HG02588 (cell line): ENCODE results near the gene XRCC3.

Source experiments
- ATAC-seq: cut with Tn5 transposase; IDR thresholded peaks from one replicate; pipeline ENCODE4 v1.9.1; 2021; ENCODE audit warnings: mild to moderate bottlenecking, moderate library complexity; ENCODE audit not compliant: unreplicated experiment

The XRCC3 gene

DNA sequence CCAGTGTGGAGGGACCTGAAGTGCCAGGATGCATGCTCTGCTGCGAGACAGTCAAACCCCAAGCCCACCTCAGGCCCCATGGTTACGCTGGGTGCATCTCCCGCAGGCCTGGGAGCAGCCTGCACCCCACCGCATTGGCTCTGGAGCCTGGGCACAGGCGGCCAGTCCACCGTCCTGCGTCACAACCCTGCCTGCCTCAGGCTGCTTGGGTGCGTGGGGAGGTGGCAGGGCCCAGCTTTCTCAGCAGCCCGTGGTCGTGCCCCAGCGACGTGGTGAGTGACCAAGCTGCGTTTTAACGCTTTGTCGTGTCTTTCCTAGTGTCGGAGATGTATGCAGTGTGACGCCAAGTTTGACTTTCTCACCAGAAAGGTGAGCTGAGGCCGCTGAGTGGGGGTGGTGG lies 11.2 kb upstream of the XRCC3 start:
- ATAC-seq = no peak

DNA sequence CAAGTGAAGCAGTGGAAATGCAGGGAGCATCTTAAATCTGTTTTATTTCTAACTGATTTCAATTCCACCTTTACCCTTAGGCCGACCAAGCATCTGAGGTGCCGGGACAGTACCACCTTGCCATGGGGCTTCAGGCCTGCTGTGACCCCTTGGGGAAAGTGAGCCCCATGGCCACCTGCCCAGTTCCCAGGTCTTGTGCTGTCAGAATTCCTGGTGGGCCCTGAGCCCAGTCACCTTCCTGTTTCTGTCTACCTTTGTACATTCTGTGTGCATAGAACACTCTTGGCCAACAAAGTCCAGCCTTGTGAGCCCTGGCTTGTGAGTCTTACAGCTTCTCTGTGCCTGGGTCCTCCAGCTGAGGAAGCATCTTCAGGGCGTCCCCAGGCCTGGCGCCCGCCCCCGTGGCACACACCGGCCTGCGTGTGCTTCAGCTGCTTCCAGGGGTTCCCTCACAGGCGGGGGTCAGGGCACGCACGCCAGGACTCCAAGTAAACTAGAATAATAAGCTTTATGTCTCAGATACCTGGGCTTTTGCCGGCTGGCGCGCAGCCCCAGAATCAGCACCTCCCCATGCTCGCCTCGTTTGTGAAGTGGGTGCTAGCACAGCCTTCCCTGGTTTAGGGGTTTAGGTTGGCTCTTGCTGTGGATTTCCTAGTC lies 10.6 kb upstream of the XRCC3 start:
- no peak for ATAC-seq

DNA sequence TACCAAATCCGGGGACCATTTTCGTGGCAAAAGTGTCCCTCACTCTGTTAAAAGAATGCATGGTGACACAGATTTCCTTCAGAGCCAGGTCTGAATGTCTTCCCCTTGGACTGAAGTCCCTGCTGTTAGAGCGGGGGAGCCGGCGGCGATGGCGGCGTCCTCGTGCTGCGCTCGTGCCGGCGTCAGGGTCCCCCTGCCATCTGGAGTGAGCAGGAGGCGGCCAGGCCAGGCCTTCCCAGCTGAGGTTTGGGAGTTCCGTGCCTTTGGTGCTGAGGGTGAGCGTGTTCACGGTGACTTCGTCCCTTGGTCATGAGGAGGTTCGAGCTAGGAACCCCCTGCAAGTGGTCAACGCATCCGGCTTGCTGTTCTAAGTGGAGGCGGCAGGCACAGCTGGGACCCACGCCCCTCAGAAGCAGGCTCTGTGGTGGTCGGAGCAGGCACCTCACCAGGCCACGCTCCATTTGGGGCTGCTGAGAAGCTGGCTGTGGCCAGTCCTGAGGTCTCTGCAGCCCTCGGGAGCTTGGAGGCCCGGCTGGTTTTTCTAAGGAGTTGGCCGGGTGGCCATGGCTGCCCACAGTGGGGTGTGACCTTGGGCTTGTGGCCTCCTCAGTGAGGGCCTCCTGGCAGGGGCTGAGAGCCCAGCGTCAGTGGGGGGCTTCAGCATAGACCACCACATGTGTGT lies 9.9 kb upstream of the XRCC3 start:
- no peak for ATAC-seq

DNA sequence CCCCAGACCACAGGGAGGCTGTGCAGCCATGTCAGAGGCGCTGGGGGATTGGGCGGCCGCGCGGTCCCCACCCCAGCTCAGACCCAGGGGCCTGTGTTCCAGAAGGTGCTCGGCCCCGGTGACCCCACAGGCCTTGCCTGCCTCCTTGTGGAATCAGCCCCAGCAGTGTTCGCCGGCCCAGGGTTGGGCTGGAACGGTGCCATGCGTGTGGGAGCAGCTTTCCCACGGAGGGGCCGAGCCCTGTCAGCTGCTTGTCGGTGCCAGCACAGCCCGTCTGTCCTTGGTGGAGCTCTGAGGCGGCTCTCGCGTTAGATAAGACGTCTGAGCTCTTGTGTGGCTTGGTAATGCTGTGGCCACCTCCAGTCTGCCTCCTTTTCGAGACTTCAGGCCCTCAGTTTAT lies 8.9 kb upstream of the XRCC3 start:
- no peak for ATAC-seq

DNA sequence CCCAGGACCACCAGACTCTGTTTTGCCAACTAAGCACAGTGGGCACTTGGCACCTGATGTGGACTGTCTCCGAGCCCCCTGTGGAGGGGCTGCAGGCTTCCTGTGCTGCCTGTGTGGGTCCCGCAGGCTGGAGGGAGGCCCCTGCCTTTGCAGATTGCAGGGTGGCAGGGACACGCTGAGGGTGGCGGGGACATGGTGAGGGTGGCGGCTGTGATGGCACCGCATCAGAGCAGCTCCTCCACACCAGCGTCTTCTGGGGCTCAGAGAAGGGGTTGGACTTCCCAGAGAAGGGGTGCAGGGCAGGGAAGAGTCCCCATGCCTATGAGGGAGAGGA lies 8.5 kb upstream of the XRCC3 start:
- no peak for ATAC-seq

DNA sequence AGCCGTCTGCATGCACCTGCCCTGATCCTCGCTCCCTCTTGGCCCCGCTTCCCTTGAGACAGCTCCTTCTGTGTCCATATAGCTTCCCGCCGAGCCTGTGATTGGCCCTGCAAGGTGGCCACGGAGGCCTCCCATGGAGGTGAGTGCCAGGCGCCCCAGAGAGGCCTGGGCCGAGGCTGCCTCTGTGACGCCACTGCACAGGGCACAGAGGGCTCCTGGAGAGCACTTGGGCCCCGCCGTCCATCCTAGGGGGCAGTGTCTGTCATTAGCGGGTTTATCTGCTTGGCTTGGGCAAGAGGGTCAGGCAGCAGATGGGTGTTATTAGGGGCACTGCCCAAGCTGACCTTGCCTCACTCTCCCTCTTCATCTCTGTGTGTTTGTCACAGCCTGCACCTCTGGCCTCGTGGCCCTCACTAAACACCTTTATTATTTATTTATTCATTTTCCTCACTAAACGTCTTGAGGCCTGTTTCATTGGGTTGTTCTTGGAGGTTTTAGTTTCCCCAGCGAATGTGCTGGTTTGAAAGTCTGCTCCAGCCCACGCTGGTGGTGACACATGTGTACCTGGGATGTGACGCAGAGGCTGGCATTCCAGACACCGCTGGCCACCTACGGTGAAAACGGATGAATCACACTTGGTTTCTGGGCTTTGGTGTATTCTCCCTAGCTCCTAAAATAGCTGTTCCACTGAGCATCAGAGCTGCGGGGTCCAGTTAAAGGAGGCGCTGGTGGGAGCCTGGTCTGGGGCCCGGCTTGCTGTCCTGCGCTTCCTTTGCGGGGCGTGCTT lies 6.3 kb upstream of the XRCC3 start:
- no peak for ATAC-seq

DNA sequence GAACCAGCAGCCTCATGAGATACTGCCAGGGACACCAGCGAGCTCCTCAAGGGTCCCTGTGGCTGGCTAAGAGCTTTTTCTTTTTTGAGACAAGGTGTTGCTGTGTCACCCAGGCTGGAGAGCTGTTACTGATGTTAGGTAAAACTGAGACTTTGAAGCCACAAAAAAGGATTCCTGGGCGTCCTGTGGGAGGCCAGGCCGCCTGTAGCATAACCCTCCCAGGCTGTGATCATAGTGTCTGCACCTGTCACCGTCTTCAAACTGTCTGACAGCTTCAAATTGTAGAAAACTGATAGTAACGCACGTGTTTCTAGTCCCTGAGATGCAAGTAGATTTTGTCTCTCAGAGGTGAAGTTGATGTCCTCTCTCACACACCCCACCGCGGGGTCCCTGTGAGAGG lies 4.5 kb upstream of the XRCC3 start:
- no peak for ATAC-seq

DNA sequence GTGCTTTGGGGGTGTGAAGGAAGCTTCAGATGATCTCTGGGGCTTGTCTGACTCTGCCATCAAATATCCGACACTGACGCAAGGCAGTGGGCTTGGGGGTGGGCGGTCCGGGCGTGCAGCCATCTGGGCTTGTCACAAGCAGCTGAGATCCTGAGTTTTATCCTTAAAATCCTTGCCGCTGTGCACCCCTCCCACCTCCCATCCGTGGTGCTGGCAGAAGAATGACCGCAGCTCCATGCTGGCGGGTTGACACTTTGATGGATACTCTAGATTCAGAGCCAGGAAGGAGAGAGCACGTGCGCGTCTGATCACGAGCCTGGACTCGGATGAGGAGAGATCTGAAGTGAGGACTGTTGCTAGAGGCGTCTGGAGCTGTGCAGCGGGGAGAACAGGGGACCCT lies 3.3 kb upstream of the XRCC3 start:
- no peak for ATAC-seq

DNA sequence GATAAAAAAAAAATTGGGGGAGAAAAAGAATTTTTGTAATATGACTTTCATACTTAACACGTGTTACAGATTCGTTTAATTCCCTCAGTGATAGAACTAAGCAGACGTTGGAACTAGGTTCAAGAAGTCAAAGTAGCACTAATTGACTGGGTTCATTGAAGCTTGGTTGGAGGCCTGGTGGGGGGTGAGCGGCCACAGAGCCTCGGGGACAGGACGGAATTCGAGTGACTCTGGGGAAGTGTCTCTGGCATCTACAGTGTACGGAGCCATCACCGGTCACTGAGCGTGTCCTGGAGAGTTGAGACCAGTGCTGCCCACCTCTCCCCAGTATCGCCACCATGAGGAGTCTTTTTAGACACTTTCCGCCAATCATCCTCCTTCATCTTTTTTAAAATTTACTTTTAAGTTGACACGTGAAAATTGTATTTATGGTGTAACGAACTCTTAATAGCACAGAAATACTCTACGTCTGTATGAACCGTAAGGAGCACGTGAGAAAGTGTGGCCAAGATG lies 1.7 kb upstream of the XRCC3 start:
- no peak for ATAC-seq

DNA sequence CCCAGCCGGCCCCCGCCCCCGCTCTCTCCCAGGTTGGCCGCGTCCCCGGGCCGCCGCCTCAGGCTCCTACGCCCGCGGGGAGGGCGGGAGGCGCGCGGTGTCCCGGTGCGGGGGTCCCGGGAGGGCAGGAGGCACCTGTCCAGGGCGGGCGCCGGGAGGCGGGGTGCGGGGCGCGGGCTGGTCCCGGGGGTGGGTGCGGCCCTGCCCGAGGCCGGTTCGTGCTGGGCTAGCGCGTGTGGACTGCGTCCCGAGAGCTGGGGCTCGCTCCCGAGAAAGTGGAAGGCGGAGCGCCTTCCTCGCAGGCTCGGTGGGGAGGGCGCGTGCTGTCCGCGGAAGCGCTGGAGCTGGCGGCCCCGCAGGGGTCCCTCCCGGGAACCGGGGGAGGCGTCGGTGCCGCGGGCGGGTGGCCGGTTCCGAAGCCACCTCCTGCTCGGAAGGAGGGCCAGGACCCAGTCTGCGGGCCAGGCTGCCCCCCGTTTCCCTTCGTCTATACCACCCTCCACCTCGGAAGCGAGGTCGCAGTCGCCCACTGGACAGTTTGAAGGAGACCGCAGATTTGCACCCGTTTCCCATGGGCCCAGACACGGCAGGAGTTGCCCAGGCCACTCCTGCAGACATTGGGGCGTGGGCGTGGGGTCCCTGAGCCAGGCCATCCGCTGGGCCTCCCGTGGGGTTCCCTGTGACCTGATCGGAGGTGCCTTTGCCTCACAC lies 995 bp upstream of the XRCC3 start:
- ATAC-seq = no peak

DNA sequence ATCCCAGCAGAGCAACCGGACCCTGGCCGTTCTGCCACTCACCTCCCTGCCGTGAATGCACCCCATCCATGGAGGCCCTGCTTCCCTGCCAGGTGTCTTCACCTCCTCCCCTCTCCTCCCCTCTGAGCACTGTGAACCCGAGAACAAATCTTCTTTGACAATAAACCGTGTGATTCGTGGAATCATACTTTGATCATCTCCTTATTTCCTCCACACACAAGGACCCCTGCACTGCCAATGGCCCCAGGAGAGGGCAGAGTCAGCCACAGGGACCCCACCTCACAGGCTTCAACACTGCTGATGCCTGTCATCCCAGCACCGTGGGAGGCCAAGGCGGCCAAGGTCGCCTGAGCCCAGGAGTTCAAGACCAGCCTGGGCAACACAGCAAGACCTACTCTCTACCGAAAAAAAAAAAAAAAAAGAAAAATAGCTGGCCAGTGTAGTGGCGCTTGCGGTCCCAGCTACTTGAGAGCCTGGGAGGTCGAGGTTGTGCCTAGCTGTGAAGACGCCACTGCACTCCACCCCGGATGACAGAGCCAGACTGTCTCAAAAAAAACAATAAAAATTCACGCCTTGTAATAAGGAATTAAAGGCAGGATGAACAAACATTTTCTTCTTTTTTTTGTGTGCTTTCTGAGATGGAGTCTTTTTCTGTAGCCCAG lies 1.1 kb downstream of the XRCC3 start:
- ATAC-seq = no peak

DNA sequence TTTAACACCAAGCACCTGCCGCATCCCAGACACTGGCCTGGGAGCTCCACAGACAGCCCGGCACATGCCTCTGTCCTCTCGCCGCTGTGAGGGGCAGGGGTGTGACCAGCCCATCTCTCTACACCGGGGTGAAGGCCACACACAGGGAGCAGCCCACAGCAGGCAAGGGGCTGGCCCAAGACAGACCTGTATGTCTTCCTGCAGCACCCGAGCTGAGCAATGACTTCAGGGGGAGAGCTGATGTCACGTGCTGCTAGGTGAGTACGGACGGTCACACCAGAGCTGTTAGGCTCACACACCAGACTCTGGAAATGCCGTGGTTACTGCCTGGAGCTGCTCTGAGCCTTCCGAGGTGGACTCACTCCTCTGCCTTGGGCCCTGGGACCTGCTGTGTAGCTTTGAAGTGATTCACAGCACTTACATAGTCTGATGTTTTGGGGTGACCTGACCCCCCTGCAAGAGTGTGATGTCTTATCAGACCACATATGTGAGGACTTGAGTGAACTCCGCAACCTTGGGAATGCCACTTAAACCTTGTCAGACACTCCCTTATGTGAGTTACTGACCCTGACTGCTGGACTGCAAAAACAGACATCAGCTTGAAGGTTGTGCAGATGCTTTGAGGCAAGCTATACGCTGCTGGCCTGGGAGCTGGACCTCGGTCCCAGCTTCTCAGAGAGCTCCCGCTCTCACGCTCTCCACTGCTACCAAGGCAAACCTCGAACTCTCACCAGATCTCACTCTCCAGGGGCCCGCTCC lies 1.8 kb downstream of the XRCC3 start:
- no peak for ATAC-seq

DNA sequence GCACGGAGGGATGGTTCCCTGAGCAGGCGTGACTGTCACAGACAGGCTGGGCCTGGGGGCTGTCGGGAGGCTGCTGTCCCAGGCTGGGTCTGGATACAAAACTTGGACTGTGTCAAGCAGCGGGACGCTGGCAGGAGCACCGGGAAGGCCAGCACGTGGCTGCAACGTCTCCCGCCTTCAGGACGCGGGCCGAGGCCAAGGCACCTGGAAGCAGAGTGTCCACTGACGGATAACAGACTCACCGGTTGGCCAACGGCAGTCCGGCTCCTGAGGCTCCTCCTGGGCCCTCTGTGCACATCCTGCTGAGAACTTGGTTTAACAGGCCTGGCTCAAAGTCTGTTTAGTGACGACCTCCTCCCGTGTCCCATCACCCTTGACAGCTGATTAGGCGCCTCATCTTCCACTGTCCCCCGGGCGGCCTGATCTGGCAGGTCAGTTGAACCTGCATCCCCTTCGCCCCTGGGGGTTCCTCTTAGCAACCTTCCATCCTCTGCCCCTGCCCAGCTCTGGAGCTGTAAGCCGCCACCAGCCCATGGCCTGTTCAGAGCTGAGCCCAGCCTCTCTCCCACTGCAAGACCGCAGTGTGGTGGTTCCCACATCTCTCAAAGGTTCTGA lies 2.5 kb downstream of the XRCC3 start:
- ATAC-seq = no peak

DNA sequence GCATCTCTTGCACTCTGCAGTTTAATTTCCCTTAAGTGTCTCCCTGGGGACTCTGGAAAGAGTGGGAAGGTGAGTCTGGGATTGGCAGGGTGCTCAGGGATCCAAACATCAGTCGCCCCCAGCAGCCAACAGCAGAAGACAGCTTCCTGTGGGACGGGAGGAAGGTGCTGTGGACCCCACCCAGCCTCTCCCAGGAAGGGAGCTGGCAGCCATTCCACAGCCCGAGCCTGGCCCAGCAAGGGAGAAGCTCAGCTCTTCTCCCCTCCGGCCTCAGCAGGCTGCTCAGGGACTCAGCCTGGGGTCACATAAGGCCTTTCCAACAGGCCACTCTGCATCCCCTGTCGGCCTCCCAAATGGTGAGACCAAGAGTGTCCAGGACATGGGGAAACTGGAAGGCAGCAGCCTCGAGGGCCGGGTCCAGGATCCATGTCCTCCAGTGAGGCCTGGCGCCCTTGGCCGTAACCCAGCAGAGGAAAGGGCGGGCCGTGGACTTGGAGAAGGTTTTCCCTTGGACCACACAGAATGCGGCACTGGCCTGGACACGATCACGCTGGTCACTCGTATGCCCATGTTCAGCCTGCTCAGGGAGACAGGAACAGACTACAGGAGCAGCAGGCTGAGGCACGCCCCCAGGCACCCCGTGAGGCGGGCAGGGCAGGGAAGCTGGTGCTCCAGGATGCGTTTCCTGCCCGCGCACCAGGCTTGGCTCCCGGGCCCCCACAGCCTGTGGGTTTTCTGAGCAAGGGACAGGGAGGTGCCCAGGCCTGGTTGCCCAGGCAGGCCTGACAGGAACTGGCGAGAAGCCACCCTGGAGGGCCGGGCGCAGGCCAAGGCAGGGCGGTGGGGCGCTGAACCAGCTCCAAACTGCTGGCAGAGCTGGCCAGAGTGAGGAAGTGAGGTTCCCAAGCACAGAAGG lies 3.5 kb downstream of the XRCC3 start:
- no peak for ATAC-seq

DNA sequence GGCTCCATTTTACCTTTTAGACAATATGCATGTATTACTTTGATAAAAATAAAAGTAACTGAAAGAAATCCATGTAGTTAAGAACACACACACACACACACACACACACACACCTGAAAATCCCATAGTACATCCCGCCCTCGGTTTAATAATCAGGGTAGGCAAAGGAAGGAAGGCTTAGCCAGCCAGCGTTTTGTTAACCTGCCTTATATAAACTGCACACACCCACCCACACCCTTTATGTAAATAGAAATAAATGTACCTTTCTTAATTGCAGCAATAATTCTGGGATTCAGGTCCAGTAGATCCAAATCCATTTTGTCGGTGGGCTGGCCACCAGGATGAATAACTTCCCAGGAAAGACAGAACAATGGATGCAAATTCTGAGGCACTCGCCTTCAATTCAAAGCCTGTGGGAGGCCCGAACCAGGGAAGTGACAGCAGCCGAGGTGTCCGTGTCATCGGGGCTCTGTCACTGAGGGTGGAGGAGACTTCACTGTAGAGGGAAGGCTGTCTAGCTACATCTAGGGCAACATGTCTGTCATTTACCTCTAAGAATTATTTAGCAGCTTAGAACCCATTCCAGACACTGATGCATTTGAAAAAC lies 4.4 kb downstream of the XRCC3 start:
- no peak for ATAC-seq

DNA sequence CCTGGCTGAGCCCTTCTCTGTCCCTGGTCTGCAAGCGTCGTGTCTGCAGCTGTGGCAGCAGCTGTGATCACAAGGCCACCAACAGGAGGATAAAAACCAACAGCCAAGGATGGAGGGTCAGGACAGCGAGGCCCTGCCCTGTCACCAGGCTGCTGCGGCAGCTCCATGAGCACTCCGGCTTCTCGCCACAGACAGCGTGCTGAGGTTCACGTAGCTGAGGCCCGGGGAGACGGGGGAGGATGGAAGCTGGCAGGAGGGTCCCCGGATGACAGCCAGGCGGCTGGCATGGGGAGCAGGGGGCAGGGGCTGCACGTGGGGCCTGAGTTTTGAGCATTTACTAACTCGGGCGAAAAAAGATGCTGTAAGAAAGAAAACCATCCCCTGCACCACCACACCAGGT lies 5.4 kb downstream of the XRCC3 start:
- no peak for ATAC-seq

DNA sequence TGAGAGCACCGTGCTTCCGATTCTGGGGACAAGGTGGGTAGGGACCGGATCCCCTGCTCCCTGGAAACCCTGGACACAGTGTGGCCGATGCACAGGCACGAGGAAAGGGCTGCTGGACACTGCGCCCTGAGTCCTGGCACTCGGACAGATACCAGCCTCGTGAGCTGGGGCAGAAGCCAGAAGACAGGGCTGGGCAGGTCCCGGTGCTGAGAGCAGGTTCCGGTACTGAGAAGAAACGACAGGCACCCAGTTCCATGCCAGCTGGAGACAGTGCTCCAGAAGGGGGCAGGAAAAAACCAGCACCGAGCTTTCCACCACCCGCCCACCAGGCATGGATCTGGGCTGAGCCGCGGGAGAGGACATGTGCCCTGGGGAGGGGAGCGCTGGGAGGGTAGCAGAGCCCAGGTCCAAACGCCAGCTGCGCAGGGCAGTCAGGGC lies 6.5 kb downstream of the XRCC3 start:
- ATAC-seq = no peak
